ENCODE results near the gene NTN1.

GRCh38 chr17:9020824-9021157, 519 bp upstream of the NTN1 start:
- TF ChIP-seq HNRNPL (IDR thresholded peaks at IDR 0.05; ENCODE audit: low read depth, low read length) (peak; percentile 74), POLR2A (IDR thresholded peaks at IDR 0.05; ENCODE audit: insufficient read depth in 1 of 2, low read depth in 2 of 2, low read length in 2 of 2) (no peak), EZH2 (conservative IDR thresholded peaks at IDR 0.05; ENCODE audit: low read depth, low read length) (no peak), AFF4 (CRISPR knock-in tag; IDR thresholded peaks at IDR 0.05) (no peak), ZFP36 (IDR thresholded peaks at IDR 0.05; ENCODE audit: borderline replicate concordance, low read depth, low read length, partially characterized antibody) (no peak), ESRRA (CRISPR knock-in tag; IDR thresholded peaks at IDR 0.05; ENCODE audit: low read depth) (no peak), POLR2AphosphoS5 (IDR thresholded peaks at IDR 0.05; ENCODE audit: low read depth, low read length) (no peak)

All from HepG2 (cell line).